Measurements from ENCODE around the gene NRAP. TPM values are rescaled to one million over a fixed set of nuclear protein-coding genes. Genes with fewer than 3 reads are reported as not detected.
A peak's percentile ranks its signal among the peaks of the same experiment; 100 is the strongest.

The NRAP gene
- total and polyA plus RNA-seq, 2 experiments from 2014 or later: 0.04 TPM; not detected in 1

GRCh38 chr10:113543107-113543955 is 120.5 kb downstream of the NRAP start:
- Histone ChIP-seq H3K9me2 (replicated peaks; ENCODE audit: insufficient read depth) (no peaks in the 10 kb centered on the region), H3K79me2 (no peaks in the 10 kb centered on the region), H3K27me3 (no peaks in the 10 kb centered on the region), H3K4me2 (no peak overlapping the region), H3K27ac (no peak overlapping the region), H3K36me3 (replicated peaks; ENCODE audit: insufficient read depth, low read depth) (no peaks in the 10 kb centered on the region), H3K4me1 (ENCODE audit: insufficient read depth) (peaks cover 9% of the 10 kb centered on the region), H4K20me1 (ENCODE audit: insufficient read depth, poor library complexity, severe bottlenecking) (no peaks in the 10 kb centered on the region), H2AFZ (no peak overlapping the region), H3K9me3 (ENCODE audit: low read depth) (no peaks in the 10 kb centered on the region), H3K4me3 (no peak overlapping the region)
- DNase-seq (ENCODE audit: low spot score): no peak
- WGBS (ENCODE audit: low lambda C conversion rate, missing lambda C conversion rate): 86% methylated on average over 5 of the region's 5 CpGs
- no peak for TF ChIP-seq CTCF (IDR thresholded peaks at IDR 0.05; ENCODE audit: poor library complexity)
- no peak for TF ChIP-seq EZH2 (IDR thresholded peaks at IDR 0.05; ENCODE audit: borderline replicate concordance)
- TF ChIP-seq EZH2phosphoT487 (IDR thresholded peaks at IDR 0.05; ENCODE audit: low read depth, severe bottlenecking, unreplicated experiment): no peak

GRCh38 chr10:113541549-113541927 is 122.3 kb downstream of the NRAP start:
- Histone ChIP-seq H3K9me2 (replicated peaks; ENCODE audit: insufficient read depth) (no peaks in the 10 kb centered on the region), H3K4me1 (ENCODE audit: insufficient read depth) (peaks cover 9% of the 10 kb centered on the region), H3K27me3 (no peaks in the 10 kb centered on the region), H3K79me2 (no peaks in the 10 kb centered on the region), H3K4me2 (no peak overlapping the region), H2AFZ (no peak overlapping the region), H3K36me3 (replicated peaks; ENCODE audit: insufficient read depth, low read depth) (no peaks in the 10 kb centered on the region), H3K27ac (no peak overlapping the region), H4K20me1 (ENCODE audit: insufficient read depth, poor library complexity, severe bottlenecking) (no peaks in the 10 kb centered on the region), H3K4me3 (no peak overlapping the region), H3K9me3 (ENCODE audit: low read depth) (no peaks in the 10 kb centered on the region)
- DNase-seq (ENCODE audit: low spot score): no peak
- 47% methylated on average over 1 of the region's 1 CpG for WGBS (ENCODE audit: low lambda C conversion rate, missing lambda C conversion rate)
- TF ChIP-seq EZH2 (IDR thresholded peaks at IDR 0.05; ENCODE audit: borderline replicate concordance) (no peak), EZH2phosphoT487 (IDR thresholded peaks at IDR 0.05; ENCODE audit: low read depth, severe bottlenecking, unreplicated experiment) (no peak), CTCF (IDR thresholded peaks at IDR 0.05; ENCODE audit: poor library complexity) (no peak)

GRCh38 chr10:113540845-113541548 is 122.8 kb downstream of the NRAP start:
- no peaks in the 10 kb centered on the region for H3K9me2 ChIP-seq (replicated peaks; ENCODE audit: insufficient read depth)
- peaks cover 9% of the 10 kb centered on the region for H3K4me1 ChIP-seq (ENCODE audit: insufficient read depth)
- H4K20me1 ChIP-seq (ENCODE audit: insufficient read depth, poor library complexity, severe bottlenecking): no peaks in the 10 kb centered on the region
- H3K27me3 ChIP-seq: no peaks in the 10 kb centered on the region
- no peaks in the 10 kb centered on the region for H3K36me3 ChIP-seq (replicated peaks; ENCODE audit: insufficient read depth, low read depth)
- H3K9me3 ChIP-seq (ENCODE audit: low read depth): no peaks in the 10 kb centered on the region
- WGBS (ENCODE audit: low lambda C conversion rate, missing lambda C conversion rate): 59% methylated on average over 7 of the region's 7 CpGs
- no peak overlapping the region for H3K4me3 ChIP-seq
- TF ChIP-seq EZH2phosphoT487 (IDR thresholded peaks at IDR 0.05; ENCODE audit: low read depth, severe bottlenecking, unreplicated experiment) (no peak), EZH2 (IDR thresholded peaks at IDR 0.05; ENCODE audit: borderline replicate concordance) (no peak), CTCF (IDR thresholded peaks at IDR 0.05; ENCODE audit: poor library complexity) (no peak)
- no peaks in the 10 kb centered on the region for H3K79me2 ChIP-seq
- H3K4me2 ChIP-seq: no peak overlapping the region
- H3K27ac ChIP-seq: no peak overlapping the region
- peak; percentile 30 for DNase-seq (ENCODE audit: low spot score)
- H2AFZ ChIP-seq: no peak overlapping the region

Measured in hepatocyte (in vitro differentiated cells).